Stimulated activated CD8-positive, alpha-beta memory T cell treated with anti-CD3 and anti-CD28 coated beads, Interleukin-2, amount 100 ng/mL, for 1 hour (primary cell): ENCODE results near the gene DPH1.

Experiments
- DNase-seq, 2 donors: peaks; one replicate each; pipeline ENCODE4 v3.0.0-alpha.2; 2020; ENCODE audit warnings: low read depth in 2 of 2

Gene DPH1

DNA sequence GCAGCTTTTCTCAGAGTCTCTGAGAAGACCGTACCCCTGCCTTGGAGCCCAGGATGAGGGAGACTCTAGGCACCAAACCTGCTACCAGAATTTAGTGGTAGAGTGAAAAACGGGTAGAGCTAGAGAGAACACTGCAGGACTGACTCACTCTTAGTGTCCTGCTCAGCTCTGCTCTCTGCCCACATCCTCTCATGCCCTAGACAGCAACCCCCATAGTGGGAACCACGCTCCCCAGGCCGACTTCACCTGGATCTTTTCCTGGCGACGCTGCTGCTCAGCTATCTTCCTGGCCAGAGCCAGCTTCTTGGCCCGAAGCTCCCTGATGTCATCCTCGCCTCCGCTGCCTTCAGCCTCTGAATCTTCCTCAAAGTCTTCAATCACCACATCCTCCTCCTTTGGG is 51.6 kb downstream of the DPH1 start:
- DNase-seq = no peak

DNA sequence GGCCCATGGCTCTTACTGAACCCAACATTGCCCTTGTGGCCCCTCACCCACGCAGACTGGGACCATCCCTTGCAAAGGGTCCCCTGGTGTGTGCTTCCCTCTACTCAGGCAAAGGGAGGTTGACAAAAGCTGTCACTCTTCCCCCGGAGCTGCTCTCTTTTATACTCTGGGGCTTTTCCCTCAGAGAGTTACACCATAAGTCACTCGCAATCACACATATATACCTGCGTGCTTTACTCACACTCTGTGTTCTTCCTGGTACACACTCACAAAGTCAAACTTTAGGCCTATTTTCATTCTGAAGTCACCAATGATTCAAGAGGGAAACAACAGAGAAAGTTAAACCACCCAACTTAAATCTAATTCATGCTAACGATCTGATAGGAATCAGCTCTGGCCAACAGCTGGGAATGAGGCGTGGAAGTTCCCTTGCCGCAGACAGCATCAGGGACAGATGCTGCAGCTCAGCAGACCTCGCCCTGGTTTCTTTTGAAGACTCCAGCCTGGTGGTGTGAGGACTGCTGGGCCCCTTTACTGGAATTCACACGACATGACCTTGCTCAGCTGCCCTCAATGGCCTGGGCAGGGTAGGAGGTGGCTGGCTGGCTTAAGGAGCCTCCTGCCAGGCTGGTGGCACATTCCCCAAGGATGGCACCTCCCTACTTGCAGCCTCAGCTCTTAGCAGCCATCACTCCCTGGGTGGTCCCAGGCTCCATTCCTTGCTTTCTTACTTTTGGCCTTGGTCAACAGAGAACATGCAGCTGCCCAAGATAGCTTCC is 52.2 kb downstream of the DPH1 start:
- DNase-seq = no peak

DNA sequence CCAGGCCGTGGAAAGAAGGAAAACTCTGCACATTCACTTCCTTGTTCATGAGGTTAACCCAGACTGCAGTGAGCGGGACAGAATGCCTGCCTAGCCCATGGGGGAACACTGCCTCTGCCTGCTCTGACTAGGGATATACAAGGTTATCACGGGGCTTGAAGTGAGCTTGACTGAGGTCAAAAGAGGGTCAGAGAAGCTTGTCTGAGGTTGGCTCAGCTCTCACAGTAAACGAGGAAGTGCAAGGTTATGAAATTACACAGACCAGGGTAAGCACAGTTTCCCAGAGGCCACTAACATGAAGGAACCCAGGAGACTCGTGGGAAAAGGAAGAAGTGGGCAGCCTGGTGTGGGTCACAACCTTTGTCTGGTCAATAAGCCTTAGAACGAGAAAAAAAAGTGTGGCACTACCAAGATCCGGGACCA is 53.7 kb downstream of the DPH1 start:
- DNase-seq = no peak

- no peak for DNase-seq
Observed at GRCh38 chr17:2084036-2084765, 54.2 kb downstream of the DPH1 start.

- no peak for DNase-seq
Observed at GRCh38 chr17:2084766-2085647, 55.1 kb downstream of the DPH1 start.

- no peak for DNase-seq
Observed at GRCh38 chr17:2085648-2085949, 55.6 kb downstream of the DPH1 start.

DNA sequence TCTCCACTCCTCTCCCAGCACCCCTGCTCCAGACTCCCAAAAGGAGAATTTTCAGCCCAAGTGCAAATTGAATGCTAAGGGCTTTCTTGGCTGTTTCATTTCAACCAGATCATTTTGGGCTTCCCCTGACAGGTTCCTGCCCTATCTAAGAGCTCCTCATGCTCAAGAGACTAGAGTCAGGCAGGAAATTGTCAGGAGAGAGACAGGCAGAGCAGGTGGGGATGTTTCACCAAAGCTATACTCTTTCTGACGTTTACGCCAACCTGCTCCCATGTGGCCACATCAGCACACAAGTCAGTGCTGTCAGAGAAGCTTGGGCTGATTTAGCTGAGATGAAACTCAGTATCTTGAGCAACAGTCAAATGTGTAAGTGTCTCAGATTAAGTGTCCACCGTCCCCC is 56.4 kb downstream of the DPH1 start:
- DNase-seq = no peak

GRCh38 chr17:2087597-2088211 is 57.8 kb downstream of the DPH1 start:
- peak in 1 of 2 donors; percentile 15 for DNase-seq

DNA sequence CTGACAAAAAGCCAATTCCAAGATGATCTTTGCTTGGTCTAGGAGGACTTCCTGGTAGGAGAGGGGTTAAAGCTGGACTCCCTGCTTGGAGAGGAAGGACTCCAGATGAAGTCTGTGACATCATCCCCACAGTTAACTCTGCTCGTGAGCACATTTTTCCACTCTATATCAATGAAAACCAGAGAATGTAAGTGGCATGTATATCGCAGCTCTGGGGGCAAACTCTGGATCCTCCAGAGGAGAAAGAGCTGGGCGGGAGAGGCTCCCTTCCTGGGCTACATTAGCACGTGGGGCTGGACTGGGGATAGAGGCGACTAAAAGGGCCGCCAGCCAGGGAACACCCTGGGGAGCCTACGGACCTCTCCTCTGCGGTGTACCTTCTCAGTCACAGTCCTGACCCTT is 59.1 kb downstream of the DPH1 start:
- DNase-seq = no peak

DNA sequence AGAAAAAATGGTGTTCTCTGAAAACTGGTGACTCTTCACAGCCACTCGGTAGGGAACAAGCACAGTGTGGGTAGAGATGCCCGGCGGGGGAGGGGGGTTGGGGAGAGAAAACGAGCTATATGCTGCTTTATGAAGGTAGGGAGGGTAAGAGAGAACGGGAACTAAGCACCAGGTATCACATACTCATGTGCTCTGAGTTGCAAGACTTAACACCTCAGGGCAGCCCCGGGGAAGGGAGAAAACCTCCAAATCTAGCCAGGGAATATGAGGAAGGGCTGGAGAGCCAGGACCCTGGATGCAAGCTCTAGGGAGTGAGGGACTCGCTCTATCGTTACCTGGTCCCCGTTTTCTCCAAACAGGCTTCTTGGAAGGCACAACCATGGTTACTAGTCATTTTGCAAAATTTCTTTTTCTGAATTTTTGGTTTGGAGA is 60.3 kb downstream of the DPH1 start:
- DNase-seq = no peak

DNA sequence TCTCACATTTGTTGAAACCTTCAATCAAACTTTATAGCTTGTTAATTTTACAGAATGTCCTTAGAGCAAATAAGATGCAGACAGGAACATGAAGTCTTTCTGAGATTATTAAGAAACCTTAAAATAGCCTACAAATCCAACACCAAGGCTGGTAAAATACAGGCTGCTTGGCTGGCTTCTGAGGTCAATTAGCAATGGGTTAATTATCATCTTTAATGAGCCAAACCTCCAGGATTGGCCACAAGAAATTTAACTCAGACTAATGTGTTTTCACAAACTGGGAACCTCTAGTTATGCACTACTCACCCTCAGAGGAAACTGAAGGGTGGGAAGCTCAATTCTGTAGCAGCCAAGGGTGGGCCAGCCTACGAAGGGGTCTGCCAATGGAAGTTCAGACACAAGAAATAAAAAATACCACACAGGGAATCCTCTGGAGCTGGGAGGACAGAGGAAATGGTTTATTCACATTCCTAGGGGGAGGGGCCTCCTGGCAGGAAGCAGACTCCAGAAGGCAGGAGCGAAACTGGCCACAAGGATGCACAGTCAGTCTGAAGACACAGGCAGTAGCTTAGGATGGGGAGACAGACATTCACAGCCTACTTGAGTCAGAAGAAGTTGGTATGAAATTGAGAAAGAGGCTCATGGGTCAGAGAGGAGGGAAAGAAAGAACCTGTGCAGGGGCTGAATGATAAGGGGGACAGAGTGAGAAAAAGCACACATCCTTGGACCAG is 61.0 kb downstream of the DPH1 start:
- DNase-seq = no peak

DNA sequence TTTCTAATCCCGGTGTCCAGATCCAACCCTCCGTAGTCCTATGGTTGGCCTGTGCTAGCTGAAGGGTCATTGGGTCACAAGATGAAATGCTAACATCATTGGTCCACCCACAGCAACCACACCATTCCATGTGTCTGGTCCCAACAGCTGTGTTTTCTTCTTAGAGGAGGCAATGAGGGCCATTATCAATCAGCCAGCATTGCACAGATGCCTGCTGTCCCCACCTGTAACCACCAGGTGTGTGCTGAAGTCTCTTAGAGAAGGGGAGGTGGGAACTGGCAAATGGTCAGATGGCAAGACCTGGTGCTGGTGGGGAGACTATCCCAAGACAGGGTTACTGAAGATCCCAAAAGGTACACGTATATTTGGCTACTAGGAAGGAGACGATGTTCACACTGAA is 62.3 kb downstream of the DPH1 start:
- DNase-seq = no peak

- DNase-seq = no peak
Observed at GRCh38 chr17:2093349-2093748, 63.4 kb downstream of the DPH1 start.
